CD4-positive, alpha-beta T cell treated with Interleukin-6 at 100 ng/mL for 8 hours (primary cell): Measurements from ENCODE around the gene ERC2.

ENCODE experiments used
- DNase-seq: peaks from one replicate; pipeline ENCODE4 v3.0.0-alpha.2; 2020; ENCODE audit warnings: mixed read lengths, low spot score

ERC2 gene

GRCh38 chr3:55490276-55490913 is 977.9 kb downstream of the ERC2 start:
- no peak for DNase-seq

DNA sequence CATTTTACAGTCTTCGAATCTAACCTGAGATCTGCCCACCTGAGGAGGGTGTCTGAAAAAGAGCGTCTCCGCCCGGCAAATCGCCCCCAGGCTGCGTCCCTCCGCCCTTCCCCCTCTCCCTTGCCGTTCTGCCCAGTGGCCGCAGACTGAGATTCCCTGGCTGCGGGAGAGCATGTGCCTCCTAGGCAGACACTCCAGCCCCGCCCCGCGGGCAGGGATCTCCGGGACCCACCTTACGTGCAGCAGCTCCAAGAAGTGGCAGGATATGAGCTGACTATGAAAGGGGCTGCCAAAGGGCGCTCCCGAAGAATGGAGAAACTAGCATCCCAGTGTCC is 978.5 kb downstream of the ERC2 start:
- DNase-seq = no peak

- DNase-seq = no peak
Observed at GRCh38 chr3:55488398-55489055, 979.7 kb downstream of the ERC2 start.

DNA sequence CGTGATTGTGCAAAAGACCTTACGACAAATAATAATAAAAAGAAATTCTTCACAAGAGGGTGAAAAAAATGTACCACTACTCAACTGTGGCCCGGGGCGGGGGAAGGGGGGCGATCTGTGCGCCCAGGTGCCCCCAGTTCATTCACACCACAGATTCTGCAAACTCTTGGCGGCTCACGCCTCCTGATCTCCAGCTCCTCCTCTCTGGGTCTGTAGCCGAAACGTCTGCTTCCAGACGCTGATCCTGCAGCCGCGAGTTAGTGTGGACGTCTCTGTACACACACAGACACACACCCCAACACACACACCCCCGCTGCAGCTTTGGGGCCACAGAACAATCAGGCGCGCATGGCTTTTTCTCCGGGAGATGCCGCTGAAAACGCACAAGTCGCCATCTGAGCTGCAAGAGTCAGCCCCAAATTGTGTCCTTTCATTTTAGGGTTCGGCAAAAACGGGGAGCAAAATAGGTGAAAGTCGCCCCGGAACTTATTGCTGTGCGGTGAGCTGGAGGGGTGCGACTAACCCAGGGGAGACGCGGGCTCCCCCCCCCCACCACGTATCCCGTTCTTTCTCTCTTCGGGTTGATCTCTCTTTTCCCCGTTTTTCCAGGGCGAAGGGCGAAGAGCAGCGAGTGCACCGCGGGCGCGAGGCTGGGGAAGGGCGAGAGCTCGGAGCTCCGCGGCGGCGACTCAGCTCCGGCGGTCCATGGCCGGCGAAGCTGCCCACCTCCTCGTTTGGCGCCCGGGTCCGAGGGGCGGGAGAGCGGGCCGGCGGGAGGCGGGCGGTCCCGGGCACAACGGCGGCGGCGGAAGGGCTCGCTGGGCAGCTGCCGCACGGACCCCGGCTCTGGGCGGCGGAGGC is 980.7 kb downstream of the ERC2 start:
- no peak for DNase-seq

DNA sequence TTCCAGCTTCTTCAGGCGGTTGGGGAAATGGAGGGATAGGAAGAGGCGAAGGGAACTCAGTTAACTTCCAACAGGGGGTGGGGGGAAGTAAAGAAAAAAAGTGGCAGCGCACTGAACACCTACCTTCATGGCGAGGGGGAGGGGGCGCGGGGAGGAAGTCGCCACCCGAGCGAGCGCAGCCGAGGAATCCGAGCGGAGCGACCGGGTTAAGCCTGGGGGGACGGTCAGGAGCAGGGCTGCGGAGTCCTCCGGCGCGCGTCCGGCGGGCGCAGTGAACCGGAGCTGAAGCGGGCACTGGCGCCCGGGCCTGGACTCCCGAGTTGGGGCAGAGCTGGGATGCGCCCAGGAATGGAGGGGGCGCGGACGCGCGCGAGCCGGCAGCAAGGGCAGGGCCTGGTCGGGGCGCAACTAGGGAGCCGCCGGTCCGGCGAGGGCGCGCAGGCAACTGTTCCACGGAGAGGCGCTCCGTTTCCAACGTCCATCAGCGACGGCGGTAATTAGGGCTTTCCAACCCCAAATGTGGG is 981.3 kb downstream of the ERC2 start, which contains the start of gene WNT5A:
WNT5A (minus strand) TSS at position 450 of the 524 bp plus-strand sequence; CDS start at position 129, 321 bp downstream.
- DNase-seq = no peak

DNA sequence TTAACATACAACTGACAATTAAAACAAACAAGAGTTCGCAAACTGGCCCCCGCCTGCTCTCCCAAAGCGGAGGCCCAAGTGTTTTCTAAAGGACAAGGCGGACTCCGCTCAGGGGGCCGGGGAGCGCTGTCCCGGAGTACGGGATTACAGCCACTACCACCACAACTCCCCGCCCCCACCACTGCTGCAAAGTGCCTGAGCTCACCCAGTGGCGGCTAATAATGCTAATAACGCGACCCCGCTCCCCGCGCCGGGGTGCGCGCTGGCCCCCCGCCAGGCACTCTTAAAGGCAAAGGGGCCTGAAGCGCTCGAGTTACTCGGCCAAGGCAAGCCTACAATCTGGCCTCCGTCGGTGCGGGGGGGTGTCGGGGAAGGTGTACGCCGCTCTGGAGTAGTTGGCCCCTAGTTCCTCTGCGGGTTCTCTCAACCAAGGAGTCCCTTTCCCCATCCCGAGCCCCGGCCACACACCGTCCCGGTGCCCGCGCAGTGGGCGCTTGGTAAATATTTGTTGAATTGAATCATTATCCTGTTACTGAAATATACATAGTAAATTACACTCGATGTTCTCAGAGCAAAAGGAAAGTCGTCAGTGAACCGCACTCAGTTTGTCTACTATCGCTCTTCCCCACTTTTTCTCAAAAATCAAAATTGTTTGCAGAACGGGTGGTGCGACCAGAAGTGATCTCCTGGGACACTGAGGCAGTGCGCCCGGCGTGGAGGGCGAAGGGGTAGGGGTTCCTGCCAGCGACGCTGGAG is 982.0 kb downstream of the ERC2 start:
- no peak for DNase-seq

- DNase-seq = no peak
Observed at GRCh38 chr3:55484801-55485791, 983.2 kb downstream of the ERC2 start.

DNA sequence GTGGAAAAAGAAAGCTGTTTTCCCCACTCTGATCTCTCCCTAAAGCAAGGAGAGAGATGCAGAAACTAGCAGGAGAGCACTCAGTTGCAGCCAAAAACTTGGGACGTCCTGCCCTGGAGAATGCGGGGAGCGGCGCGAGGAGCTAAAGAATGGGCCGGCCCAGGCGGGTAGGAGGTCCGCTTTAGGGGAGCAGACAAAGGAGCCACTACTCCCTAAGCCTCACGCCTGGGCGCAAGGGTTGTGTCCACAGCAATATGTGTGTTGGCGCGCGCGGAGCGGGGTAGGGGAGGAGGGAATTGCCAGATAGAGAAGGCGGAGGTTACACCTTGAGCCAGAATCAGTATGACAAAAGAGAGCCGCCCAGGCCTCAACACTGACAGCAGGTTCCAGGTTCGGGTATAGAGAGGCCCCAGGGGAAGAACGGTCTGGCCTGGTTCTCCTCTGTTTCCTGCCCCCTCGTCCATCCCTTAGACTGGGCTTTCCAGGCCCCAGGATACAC is 984.0 kb downstream of the ERC2 start:
- DNase-seq = no peak

GRCh38 chr3:55483196-55484095 is 984.8 kb downstream of the ERC2 start:
- no peak for DNase-seq

DNA sequence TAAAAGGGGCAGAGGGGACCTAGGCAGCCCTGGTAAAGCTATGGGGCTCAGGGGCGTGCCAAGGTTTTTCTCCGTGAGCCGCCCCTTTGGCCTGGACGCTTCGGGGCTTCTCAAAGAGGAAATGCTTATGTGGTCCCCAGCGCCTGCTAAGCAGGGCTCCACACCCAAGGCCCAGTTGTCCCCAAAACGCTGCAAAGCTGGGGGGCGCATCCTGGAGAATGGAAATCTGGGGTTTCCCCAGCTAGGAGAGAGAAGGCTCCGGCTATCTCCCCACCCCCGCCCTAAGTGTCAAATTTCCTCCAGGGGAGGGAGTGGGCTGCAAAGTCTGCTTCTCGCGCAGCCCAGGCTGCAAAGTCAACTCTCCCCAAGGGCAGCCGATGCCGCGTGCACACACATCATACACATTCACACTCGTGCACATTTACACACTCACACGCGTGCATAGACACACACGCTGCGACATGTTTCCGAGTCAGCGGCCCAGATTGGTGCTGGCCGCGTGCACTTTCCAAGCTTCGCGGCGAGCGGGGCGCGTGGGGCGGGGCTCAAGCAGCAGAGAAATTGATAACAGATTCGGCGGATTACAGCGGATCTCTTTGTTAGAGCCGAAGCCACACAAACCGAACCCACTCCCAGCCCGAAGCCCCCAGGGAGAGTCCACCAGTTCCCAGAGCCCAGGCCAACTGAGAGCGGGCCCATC is 985.6 kb downstream of the ERC2 start:
- DNase-seq = no peak

DNA sequence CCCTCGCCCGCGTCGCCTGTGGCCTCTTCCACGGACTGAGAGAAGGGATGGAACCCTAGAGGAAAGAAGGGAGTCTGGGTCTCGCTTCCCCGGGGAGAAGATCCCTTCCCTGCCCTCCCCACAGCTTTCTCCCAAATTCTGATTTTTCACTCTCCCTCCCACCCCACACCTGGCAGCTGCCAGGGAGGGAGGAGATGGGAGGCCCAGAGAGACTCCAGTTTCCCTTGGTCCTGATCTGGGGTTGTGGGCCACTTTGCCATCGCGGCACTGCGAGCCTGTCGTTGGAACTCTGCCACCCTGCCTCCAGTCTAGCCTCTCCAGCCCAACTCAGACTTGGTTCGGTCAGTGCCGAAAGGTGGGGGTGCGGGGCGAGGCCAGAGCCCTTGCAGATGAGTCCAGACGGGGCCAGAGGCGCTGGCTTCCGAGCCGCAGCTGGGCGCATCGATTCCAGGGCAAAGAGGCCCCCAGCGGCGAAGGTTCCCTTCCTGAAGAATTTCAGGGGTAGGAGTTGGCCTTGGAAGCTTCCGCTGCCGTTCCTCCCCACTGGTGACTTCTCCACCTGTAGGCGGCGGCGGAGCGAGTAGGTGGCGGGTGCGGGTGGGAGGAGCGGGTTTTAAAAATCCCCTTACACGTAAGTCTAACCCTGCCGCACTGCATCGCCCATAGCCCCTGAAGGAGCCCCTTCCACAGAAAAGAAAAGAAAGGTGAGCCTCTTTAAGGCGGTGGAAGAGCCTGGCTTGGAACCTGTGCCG is 986.3 kb downstream of the ERC2 start:
- DNase-seq = no peak

GRCh38 chr3:55480911-55481743 is 987.1 kb downstream of the ERC2 start:
- no peak for DNase-seq

DNA sequence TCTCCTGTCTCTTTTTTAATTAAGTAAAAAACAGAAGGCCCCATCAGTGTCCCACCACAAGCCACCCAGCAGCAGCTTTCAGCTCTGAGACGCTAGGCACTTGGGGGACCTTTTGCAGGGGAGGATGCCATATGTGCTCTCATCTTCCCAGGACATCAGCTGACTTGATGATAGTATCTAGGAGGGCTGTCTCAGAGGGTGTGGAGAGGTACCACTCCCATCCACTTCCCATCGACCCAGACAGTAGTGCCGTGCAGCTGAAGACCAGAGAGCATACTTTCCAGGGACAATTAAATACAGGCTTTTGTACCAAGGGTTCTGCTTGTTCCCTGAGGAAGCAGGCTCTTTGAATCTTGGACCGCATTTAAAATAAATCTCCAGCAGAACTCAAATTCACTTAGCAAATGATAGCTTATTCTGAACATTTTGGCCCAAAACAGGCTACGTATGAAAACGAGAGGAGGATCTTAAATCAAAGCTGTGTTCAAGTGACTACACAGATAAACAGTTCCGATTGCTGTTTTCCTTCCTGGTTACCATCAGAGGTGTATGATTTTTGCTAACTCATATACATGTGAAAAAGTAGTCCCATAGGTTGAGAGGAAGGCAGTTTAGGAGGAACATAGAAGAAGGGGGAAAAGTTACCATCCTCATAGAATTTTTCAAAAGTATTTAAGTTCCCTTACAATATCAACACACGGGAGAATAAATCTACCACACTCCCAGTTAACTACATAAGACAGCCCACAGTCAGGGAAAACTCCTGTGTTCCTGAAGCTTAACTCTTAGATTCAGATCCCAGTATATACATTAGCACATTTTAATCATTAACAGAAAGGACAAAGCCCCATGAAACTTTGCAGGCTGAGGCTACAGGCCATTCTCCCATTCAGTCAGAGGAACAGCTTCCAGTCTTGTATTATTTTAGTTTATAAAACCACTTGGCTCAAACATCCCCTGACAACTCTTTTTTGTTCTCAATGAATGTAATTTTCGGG is 990.7 kb downstream of the ERC2 start:
- no peak for DNase-seq

DNA sequence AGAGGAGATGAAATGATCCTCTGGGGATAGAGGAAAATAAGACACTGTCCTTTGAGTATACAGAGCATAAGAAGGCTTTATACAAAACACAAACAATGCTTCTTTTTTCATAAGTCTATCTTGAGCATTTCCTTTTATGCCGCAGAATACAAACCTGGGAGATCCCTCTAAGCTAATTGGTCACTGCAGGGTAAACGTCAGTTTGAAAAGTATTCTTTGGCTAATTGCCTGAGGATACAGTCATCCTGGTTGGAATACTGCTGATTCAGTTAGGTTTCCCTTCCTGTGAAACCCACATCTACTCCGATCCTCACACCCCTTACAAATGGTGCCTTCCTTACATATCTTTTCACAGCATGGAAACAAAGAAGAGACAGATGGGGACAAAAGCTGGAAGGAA is 991.8 kb downstream of the ERC2 start:
- no peak for DNase-seq

GRCh38 chr3:55474213-55474632 is 994.0 kb downstream of the ERC2 start:
- no peak for DNase-seq

GRCh38 chr3:55473788-55474187 is 994.5 kb downstream of the ERC2 start:
- DNase-seq = no peak
